H9 (cell line): Measurements from ENCODE around the gene SRPK2. TPM values are rescaled to one million over a fixed set of nuclear protein-coding genes. Genes with fewer than 3 reads are reported as not detected.

Source experiments
- DNase-seq: peaks from one replicate; pipeline ENCODE4 v3.0.0-alpha.2; 2017
- H2AFZ ChIP-seq: one replicate; pipeline ENCODE4 v1.6.1; 2013; ENCODE audit warnings: mild to moderate bottlenecking, low read length, control low read depth, moderate library complexity
- H2AK5ac ChIP-seq: 2 replicates; pipeline ENCODE4 v1.6.1; 2013; ENCODE audit warnings: low read length, control low read depth, mixed read lengths; ENCODE audit not compliant: insufficient read length
- H2BK120ac ChIP-seq: one replicate; pipeline ENCODE4 v1.6.1; 2013; ENCODE audit warnings: low read depth, mild to moderate bottlenecking, low read length, control low read depth, inconsistent platforms; ENCODE audit not compliant: poor library complexity, severe bottlenecking
- H2BK12ac ChIP-seq: 2 replicates; pipeline ENCODE4 v1.6.1; 2013; ENCODE audit warnings: low read length, control low read depth, mixed read lengths, low read depth; ENCODE audit not compliant: insufficient read length
- H2BK15ac ChIP-seq: 2 replicates; pipeline ENCODE4 v1.6.1; 2013; ENCODE audit warnings: low read depth, low read length, control low read depth
- H2BK20ac ChIP-seq: one replicate; pipeline ENCODE4 v1.6.1; 2013; ENCODE audit warnings: low read depth, mild to moderate bottlenecking, low read length, control low read depth, inconsistent platforms; ENCODE audit not compliant: poor library complexity, severe bottlenecking
- H2BK5ac ChIP-seq: 2 replicates; pipeline ENCODE4 v1.6.1; 2013; ENCODE audit warnings: low read length, control low read depth, mixed read lengths; ENCODE audit not compliant: insufficient read length
- H3K14ac ChIP-seq: 2 replicates; pipeline ENCODE4 v1.6.1; 2013; ENCODE audit warnings: low read length, control low read depth; ENCODE audit not compliant: insufficient read depth
- H3K18ac ChIP-seq: 2 replicates; pipeline ENCODE4 v1.6.1; 2013; ENCODE audit warnings: low read depth, mild to moderate bottlenecking, mixed read lengths, low read length, control low read depth; ENCODE audit not compliant: insufficient read length
- H3K23ac ChIP-seq: 2 replicates; pipeline ENCODE4 v1.6.1; 2013; ENCODE audit warnings: low read length, control low read depth, mixed read lengths, low read depth; ENCODE audit not compliant: insufficient read length
- H3K23me2 ChIP-seq: 2 replicates; pipeline ENCODE4 v1.6.1; 2013; ENCODE audit warnings: low read depth, mild to moderate bottlenecking, mixed read lengths, low read length, control low read depth; ENCODE audit not compliant: insufficient read length, poor library complexity, severe bottlenecking
- H3K27ac ChIP-seq: 2 replicates; pipeline ENCODE4 v1.5.1; 2013; ENCODE audit warnings: low read length, control low read depth, mixed read lengths, low read depth; ENCODE audit not compliant: insufficient read length
- H3K27me3 ChIP-seq: 2 replicates; pipeline ENCODE4 v1.6.1; 2013; ENCODE audit warnings: low read length, control low read depth, inconsistent platforms; ENCODE audit not compliant: insufficient read depth
- H3K4ac ChIP-seq: 2 replicates; pipeline ENCODE4 v1.6.1; 2013; ENCODE audit warnings: low read depth, mild to moderate bottlenecking, control low read depth, inconsistent platforms, low read length, moderate library complexity
- H3K4me1 ChIP-seq: 2 replicates; pipeline ENCODE4 v1.6.1; 2013; ENCODE audit warnings: low read length, control low read depth, inconsistent platforms; ENCODE audit not compliant: insufficient read depth
- H3K4me2 ChIP-seq: 2 replicates; pipeline ENCODE4 v1.6.1; 2013; ENCODE audit warnings: low read length, control low read depth, mixed read lengths; ENCODE audit not compliant: insufficient read length, insufficient read depth
- H3K56ac ChIP-seq: 2 replicates; pipeline ENCODE4 v1.6.1; 2013; ENCODE audit warnings: low read depth, mild to moderate bottlenecking, mixed read lengths, low read length, control low read depth; ENCODE audit not compliant: insufficient read length
- H3K79me1 ChIP-seq: 2 replicates; pipeline ENCODE4 v1.6.1; 2013; ENCODE audit warnings: low read depth, mild to moderate bottlenecking, moderate library complexity, low read length, control low read depth, inconsistent platforms; ENCODE audit not compliant: insufficient read depth, poor library complexity, severe bottlenecking
- H3K79me2 ChIP-seq: 2 replicates; pipeline ENCODE4 v1.6.1; 2013; ENCODE audit warnings: low read length, control low read depth, inconsistent platforms; ENCODE audit not compliant: insufficient read depth
- H3K9ac ChIP-seq: 2 replicates; pipeline ENCODE4 v1.6.1; 2013; ENCODE audit warnings: low read length, control low read depth, mixed read lengths; ENCODE audit not compliant: insufficient read length; ENCODE audit errors: extremely low read depth
- H3K9me3 ChIP-seq: one replicate; pipeline ENCODE4 v1.6.1; 2013; ENCODE audit warnings: low read depth, low read length, inconsistent platforms; ENCODE audit not compliant: control insufficient read depth
- H3T11ph ChIP-seq: one replicate; pipeline ENCODE4 v1.6.1; 2013; ENCODE audit warnings: mild to moderate bottlenecking, low read length, control low read depth, inconsistent platforms
- H4K20me1 ChIP-seq: one replicate; pipeline ENCODE4 v1.6.1; 2013; ENCODE audit not compliant: control insufficient read depth, insufficient read length, insufficient read depth
- H4K5ac ChIP-seq: 2 replicates; pipeline ENCODE4 v1.6.1; 2013; ENCODE audit warnings: low read depth, mild to moderate bottlenecking, mixed read lengths, low read length, control low read depth; ENCODE audit not compliant: insufficient read length
- H4K8ac ChIP-seq: replicated peaks from 2 replicates; pipeline ENCODE4 v1.6.1; 2013; ENCODE audit warnings: low read length, control low read depth, mixed read lengths, low read depth; ENCODE audit not compliant: insufficient read length
- H4K91ac ChIP-seq: 2 replicates; pipeline ENCODE4 v1.6.1; 2013; ENCODE audit warnings: low read depth, mild to moderate bottlenecking, moderate library complexity, mixed read lengths, low read length, control low read depth; ENCODE audit not compliant: insufficient read length
- H3K27ac Mint-ChIP-seq, 3 experiments: 2 replicates in 2 of 3; 3 replicates in 1 of 3; pipeline ENCODE4 v1.8.0; 2020 to 2021; ENCODE audit warnings: mixed read lengths in 3 of 3, mild to moderate bottlenecking in 1 of 3, moderate library complexity in 1 of 3
- H3K27me3 Mint-ChIP-seq: 2 replicates; pipeline ENCODE4 v1.8.0; 2021; ENCODE audit warnings: low read depth, mild to moderate bottlenecking, moderate library complexity, mixed read lengths
- H3K36me3 Mint-ChIP-seq, 3 experiments: 2 replicates in 2 of 3; 3 replicates in 1 of 3; pipeline ENCODE4 v1.8.0; 2020 to 2021; ENCODE audit warnings: low read depth in 3 of 3, mixed read lengths in 3 of 3; ENCODE audit not compliant: insufficient read depth in 1 of 3
- H3K4me1 Mint-ChIP-seq, 2 experiments: 2 replicates each; pipeline ENCODE4 v1.8.0; 2020; ENCODE audit warnings: mixed read lengths in 2 of 2
- H3K4me3 Mint-ChIP-seq, 2 experiments: 2 replicates in 1 of 2; 3 replicates in 1 of 2; pipeline ENCODE4 v1.8.0; 2020 to 2021; ENCODE audit warnings: mild to moderate bottlenecking in 2 of 2, mixed read lengths in 2 of 2, moderate library complexity in 1 of 2
- H3K9me3 Mint-ChIP-seq, 2 experiments: 2 replicates in 1 of 2; 3 replicates in 1 of 2; pipeline ENCODE4 v1.8.0; 2020; ENCODE audit warnings: mild to moderate bottlenecking in 2 of 2, mixed read lengths in 2 of 2, moderate library complexity in 1 of 2
- CTCF ChIP-seq: fragments of 200-600 bp; sonication (generic); conservative IDR thresholded peaks from 3 replicates; pipeline ENCODE4 v1.8.0; 2021; ENCODE audit warnings: antibody characterized with exemption, mild to moderate bottlenecking
- WGBS: extraction: QIAGEN DNeasy Blood & Tissue Kit; methylation state at CpG from one replicate; pipeline ENCODE4 v1.1.7; 2013; ENCODE audit warnings: missing lambda C conversion rate, low lambda C conversion rate, mixed read lengths; ENCODE audit not compliant: insufficient read length; ENCODE audit errors: extremely low coverage; 5-methylcytosine and 5-hydroxymethylcytosine counted together
- total RNA-seq: library from RNA; stranded (reverse); gene quantifications from 2 replicates; pipeline ENCODE4 v1.2.1, GENCODE V29; 2021

SRPK2 gene
- total RNA-seq, 1 experiment from 2014 or later: 41.1 TPM

- Histone ChIP-seq H3T11ph (no peak overlapping the region), H2BK20ac (no peak overlapping the region), H3K27ac (no peak overlapping the region), H2BK5ac (no peak overlapping the region), H3K4me2 (no peak overlapping the region), H3K79me2 (no peaks in the 10 kb centered on the region), H4K20me1 (no peaks in the 10 kb centered on the region), H2BK15ac (no peak overlapping the region), H3K79me1 (no peaks in the 10 kb centered on the region), H3K27me3 (no peaks in the 10 kb centered on the region), H3K9me3 (no peaks in the 10 kb centered on the region), H3K18ac (no peak overlapping the region), H3K4me1 (no peaks in the 10 kb centered on the region), H4K91ac (no peak overlapping the region), H2BK12ac (no peak overlapping the region), H3K14ac (no peak overlapping the region), H2AK5ac (no peak overlapping the region), H3K23me2 (no peaks in the 10 kb centered on the region), H3K56ac (no peak overlapping the region), H2BK120ac (no peak overlapping the region), H2AFZ (no peak overlapping the region), H3K23ac (no peak overlapping the region), H3K4ac (no peak overlapping the region), H4K5ac (no peak overlapping the region), H3K9ac (no peak overlapping the region), H4K8ac (no peak overlapping the region)
- H3K9me3 Mint-ChIP-seq: no peaks in the 10 kb centered on the region
- 0 out of 4 replicates have a peak, but pooled peaks cover 0 to 2% of the 10 kb centered on the region in 2 experiments for H3K4me1 Mint-ChIP-seq
- H3K4me3 Mint-ChIP-seq: no peak overlapping the region
- no peak for DNase-seq
- H3K27ac Mint-ChIP-seq: peak overlapping the region in 1 of 3 experiments; percentile 61; a peak in 1 of 7 replicates
- no CpG with 5 or more reads among the region's 2 CpGs for WGBS
- no peak for TF ChIP-seq CTCF
- H3K27me3 Mint-ChIP-seq: no peaks in the 10 kb centered on the region
- H3K36me3 Mint-ChIP-seq: peaks cover 21 to 78% (median 69%) of the 10 kb centered on the region in 3 experiments
Observed at GRCh38 chr7:105105579-105105978, 283.1 kb downstream of the SRPK2 start.
